Cardiac fibroblast (primary cell): ENCODE measurements around the gene PRCD.
"Not testable (repeated sequence)": the region's sequence is repeated elsewhere in the genome, so short reads cannot be mapped to it uniquely, and the experiment has no call there.

ENCODE experiments used
- DNase-seq, 2 donors: peaks; one replicate each; pipeline versions ENCODE4 v3.0.0 to v3.0.0-alpha.2; 2010; ENCODE audit warnings: low read depth in 2 of 2
- H3K4me3 ChIP-seq, 2 donors: replicated peaks in 1 of 2; 1 replicate in 1 of 2; 2 replicates in 1 of 2; pipeline ENCODE4 v1.5.1; 2011; ENCODE audit warnings: low read depth in 2 of 2, low read length in 2 of 2, mild to moderate bottlenecking in 2 of 2, moderate library complexity in 1 of 2
- TF ChIP-seq, protein P1 (sequence below): IDR thresholded peaks from one replicate; pipeline ENCODE4 v1.5.1; 2011; ENCODE audit warnings: low read depth, mild to moderate bottlenecking, low read length, inconsistent platforms

Gene PRCD

DNA sequence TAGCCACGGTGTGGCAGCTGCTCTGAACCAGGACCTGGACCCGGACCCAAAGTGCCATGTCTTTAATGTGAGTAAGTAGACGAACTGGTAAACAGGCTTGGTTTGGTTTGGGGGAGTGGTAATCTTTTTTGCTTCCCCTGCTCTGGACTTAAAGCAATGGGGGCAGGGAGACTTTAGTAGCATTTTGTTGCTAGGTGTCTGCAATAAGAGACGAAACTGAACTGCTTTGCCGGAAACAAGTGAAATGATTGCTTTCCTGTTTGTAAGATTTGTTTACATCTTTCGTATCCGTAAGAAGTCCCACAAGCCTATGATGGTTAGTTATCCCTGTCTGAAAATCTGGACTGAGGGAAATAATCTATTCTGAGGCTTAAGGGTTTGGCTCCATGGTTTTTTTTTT lies 21.5 kb downstream of the PRCD start:
- TF ChIP-seq, protein P1, sequence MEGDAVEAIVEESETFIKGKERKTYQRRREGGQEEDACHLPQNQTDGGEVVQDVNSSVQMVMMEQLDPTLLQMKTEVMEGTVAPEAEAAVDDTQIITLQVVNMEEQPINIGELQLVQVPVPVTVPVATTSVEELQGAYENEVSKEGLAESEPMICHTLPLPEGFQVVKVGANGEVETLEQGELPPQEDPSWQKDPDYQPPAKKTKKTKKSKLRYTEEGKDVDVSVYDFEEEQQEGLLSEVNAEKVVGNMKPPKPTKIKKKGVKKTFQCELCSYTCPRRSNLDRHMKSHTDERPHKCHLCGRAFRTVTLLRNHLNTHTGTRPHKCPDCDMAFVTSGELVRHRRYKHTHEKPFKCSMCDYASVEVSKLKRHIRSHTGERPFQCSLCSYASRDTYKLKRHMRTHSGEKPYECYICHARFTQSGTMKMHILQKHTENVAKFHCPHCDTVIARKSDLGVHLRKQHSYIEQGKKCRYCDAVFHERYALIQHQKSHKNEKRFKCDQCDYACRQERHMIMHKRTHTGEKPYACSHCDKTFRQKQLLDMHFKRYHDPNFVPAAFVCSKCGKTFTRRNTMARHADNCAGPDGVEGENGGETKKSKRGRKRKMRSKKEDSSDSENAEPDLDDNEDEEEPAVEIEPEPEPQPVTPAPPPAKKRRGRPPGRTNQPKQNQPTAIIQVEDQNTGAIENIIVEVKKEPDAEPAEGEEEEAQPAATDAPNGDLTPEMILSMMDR = no peak
- H3K4me3 ChIP-seq = no peak overlapping the region
- no peak for DNase-seq

DNA sequence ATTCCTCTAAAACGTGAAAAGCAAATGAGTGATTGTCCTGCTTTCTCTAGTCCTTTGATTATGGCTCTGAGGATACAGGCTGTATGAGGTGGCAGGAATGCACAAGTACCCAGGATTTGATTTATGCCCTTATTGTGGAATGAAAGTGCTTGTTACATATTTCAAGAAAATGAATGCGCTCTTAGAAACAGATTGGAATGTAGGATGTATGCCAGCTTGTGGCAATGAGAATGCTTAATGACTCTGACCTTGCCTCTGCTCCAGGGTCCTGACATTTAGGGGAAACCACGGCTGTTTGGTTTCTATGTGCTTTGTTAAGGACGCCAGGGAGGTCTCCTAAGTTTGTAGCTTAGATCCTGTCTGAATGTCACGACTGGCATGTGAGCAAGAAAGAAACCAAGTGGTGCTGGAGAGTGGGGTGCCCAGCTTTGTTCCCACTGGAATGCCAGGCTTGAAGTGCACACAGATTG lies 22.0 kb downstream of the PRCD start:
- no peak overlapping the region for H3K4me3 ChIP-seq
- DNase-seq = peak; percentile 30 to 55
- TF ChIP-seq, protein P1 = no peak

DNA sequence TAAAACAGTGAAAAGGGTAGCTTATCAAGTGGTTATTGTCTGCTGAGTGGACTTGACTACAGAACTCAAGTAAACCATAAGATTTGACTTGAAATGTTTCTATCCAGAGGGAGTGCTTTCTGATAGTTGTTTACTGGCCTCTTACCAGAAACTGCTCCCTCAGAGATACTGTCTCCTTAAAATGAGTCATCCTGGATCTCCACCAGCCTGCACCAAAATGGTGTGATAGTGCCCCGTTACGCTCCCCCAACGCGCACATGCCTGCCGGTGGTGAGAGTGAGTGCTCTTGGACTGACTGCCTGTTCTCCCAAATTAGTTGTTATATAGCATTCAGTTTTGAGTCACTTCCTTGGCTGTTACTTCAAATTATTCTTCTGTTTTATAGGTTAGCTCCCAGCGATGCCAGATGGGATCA lies 22.9 kb downstream of the PRCD start:
- peak; percentile 78 to 91 for DNase-seq
- H3K4me3 ChIP-seq = no peak overlapping the region

DNA sequence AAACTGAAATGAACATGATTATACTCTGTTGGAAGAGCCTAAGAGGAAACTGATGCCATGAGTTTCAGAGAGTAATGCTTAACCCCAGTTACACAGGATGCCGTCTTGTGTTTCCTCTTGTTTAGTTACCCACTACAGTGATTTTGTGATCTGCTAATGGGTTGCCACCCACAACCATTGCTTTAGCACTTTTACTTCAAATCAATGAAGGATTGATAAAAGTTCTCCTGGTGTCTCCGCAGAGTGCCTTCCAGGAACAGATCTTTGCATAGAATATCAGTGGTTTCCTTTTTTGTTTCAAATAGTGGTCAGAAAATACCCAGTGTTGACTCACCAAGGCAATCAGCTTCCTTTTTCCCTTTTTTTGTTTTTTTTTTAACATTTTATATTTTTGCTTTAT lies 23.5 kb downstream of the PRCD start:
- not testable (repeated sequence) for H3K4me3 ChIP-seq, DNase-seq

More for the DNA sequence above, 22.9 kb downstream of the PRCD start:
- TF ChIP-seq, protein P1 = no peak

DNA sequence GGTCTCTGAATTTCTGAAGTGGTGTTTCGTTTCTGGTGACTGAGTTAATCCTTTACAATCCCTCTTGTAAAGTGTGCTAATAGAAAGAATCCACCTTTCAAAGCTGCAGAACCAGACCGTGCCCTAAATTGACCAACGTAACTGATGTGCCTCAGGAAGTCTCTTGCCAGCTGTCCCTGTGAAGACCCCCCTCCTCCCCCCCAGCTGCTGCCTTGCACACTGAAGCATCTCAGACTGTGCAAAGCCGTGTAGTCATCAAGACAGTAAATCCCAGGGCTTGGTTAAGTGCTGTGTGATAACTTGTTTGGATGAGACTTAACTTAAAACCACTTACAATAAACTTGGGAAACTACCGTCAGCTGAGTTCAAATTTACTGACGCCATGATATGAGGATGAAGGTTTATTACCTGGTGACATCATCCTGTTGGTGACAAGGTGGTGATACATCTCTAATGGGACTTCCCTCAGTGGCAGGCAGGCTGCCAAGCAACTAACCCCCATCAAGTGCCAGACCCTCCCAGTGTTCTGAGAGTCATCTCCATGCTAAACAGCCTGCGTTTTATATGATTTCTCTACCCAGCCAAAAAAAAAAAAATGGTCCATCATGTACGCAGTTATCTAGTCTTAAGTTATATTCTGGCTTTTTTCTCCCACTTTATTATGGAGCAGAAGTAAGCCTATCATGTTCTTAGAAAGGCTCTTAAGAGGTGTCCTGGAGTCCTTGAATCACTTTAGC lies 25.3 kb downstream of the PRCD start:
- H3K4me3 ChIP-seq = not testable (repeated sequence)
- DNase-seq = peak in 1 of 2 donors; percentile 39

DNA sequence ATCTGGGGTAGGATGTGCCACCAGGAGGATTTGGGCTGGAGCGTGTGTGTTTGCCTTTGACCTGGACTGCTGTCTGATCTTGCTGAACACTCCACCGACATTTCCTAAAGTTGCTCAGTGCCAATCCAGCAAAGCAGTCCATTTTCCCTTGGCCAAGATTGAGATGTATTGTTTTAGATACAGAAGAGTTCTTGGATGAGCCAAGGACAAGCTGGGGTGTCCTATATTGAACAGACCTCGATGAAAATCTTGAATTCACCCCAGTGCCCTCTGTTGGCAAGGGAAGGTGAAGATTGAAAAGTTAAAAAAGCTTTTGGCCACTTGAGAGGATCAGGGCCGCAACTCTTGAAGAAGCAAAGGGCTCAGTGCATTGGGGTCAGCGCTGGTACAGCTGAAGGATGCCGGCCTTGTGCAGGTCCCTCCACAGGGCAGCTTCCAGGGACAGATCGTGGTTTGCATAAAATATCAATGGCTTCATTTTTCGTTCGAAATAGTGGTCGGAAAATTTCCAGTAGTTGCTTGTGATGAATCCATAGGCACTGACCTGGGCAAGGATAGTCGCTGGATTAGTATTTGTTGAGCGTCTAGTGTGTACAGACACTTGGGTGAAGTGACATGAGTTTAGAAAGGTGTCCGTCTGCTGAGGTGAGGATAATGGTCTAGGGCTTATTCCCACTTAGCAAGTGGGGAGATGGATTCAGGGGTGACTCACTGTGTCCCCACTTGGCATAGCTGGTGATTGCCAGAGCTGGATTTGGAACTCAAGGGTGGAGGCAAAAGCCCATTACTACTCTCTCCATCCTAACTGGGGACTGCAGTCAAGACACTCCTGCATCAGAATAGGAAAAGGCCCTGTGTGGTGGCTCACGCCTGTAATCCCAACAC lies 26.1 kb downstream of the PRCD start:
- TF ChIP-seq, protein P1 = no peak
- DNase-seq = no peak
- H3K4me3 ChIP-seq = no peak overlapping the region

DNA sequence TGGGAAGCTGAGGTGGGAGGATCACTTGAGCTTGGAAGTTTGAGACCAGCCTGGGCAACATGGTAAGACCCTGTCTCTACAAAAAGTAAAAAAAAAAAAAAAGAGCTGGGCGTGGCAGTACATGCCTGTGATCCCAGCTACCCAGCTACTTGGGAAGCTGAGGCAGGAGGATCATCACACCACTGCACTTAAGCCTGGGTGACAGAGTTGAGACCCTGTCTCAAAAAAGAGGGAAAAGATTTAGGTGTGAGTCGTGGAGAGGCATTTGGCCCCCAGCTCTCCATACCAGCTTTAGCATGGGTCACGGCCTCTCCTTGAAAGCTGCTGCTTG lies 26.7 kb downstream of the PRCD start:
- no peak overlapping the region for H3K4me3 ChIP-seq

More for the DNA sequence above, 26.7 kb downstream of the PRCD start:
- TF ChIP-seq, protein P1 = no peak
- no peak for DNase-seq
